Measurements from ENCODE around the gene SUN1. TPM values are rescaled to one million over a fixed set of nuclear protein-coding genes. Genes with fewer than 3 reads are reported as not detected.

SUN1 gene
- total and polyA plus RNA-seq, 2 donors (not counting 1 experiment from before 2014, with no cell fraction given) = 198 to 254 TPM

GRCh38 chr7:899806-900205 is 67.5 kb downstream of the SUN1 start:
- no peak for DNase-seq
- H3K27ac Mint-ChIP-seq = no peak overlapping the region
- Histone ChIP-seq H3K4me3 (ENCODE audit: control extremely low read depth in 1 of 5, extremely low read depth in 1 of 5, insufficient read depth in 1 of 5, low read depth in 2 of 5, low read length in 4 of 5) (no peak overlapping the region), H3K9ac (ENCODE audit: low read length) (no peak overlapping the region), H3K27me3 (replicated peaks in 1 of 4; ENCODE audit: control extremely low read depth in 1 of 4, control insufficient read depth in 3 of 4, insufficient read depth in 4 of 4, low read length in 3 of 4) (no peaks in the 10 kb centered on the region), H4K20me1 (ENCODE audit: control insufficient read depth, insufficient read depth, low read length, poor library complexity, severe bottlenecking) (peaks cover 7% of the 10 kb centered on the region), H2AFZ (ENCODE audit: insufficient read depth, low read depth, low read length, poor library complexity, severe bottlenecking) (no peak overlapping the region), H3K79me2 (ENCODE audit: control insufficient read depth, insufficient read depth, low read length) (no peaks in the 10 kb centered on the region), H3K36me3 (replicated peaks in 1 of 2; ENCODE audit: control extremely low read depth in 1 of 2, control insufficient read depth in 1 of 2, extremely low read depth in 1 of 2, insufficient read depth in 2 of 2, low read length in 1 of 2) (peaks cover 0 to 22% of the 10 kb centered on the region in 2 experiments), H3K4me1 (ENCODE audit: control insufficient read depth in 2 of 2, insufficient read depth in 2 of 2, low read length in 2 of 2) (peaks cover 0 to 5% of the 10 kb centered on the region in 2 donors), H3K9me3 (ENCODE audit: control extremely low read depth in 1 of 3, control insufficient read depth in 2 of 3, insufficient read depth in 1 of 3, low read length in 2 of 3) (no peaks in the 10 kb centered on the region), H3K4me2 (replicated peaks; ENCODE audit: low read depth, low read length, poor library complexity, severe bottlenecking) (no peak overlapping the region), H3K27ac (ENCODE audit: low read length in 2 of 2) (no peak overlapping the region)
- ATAC-seq (ENCODE audit: low read depth) = no peak
- H3K4me3 Mint-ChIP-seq = no peak overlapping the region
- no peaks in the 10 kb centered on the region for H3K9me3 Mint-ChIP-seq (ENCODE audit: insufficient read depth)
- H3K27me3 Mint-ChIP-seq = peaks cover 9% of the 10 kb centered on the region
- CTCF ChIA-PET = no interaction called here
- no peaks in the 10 kb centered on the region for H3K4me1 Mint-ChIP-seq
- 95% methylated on average over 16 of the region's 16 CpGs for WGBS (ENCODE audit: insufficient coverage)
- POLR2A ChIA-PET = no interaction called here
- TF ChIP-seq EZH2 (IDR thresholded peaks at IDR 0.05; ENCODE audit: borderline replicate concordance, insufficient read depth, low read depth, low read length, poor library complexity, severe bottlenecking) = no peak
- intact Hi-C loops (cut with micrococcal nuclease) = no loop called here

GRCh38 chr7:900331-901040 is 68.2 kb downstream of the SUN1 start:
- Mint-ChIP-seq H3K27ac (no peak overlapping the region), H3K9me3 (ENCODE audit: insufficient read depth) (no peaks in the 10 kb centered on the region), H3K4me3 (no peak overlapping the region), H3K27me3 (peaks cover 9% of the 10 kb centered on the region), H3K4me1 (no peaks in the 10 kb centered on the region)
- no peaks in the 10 kb centered on the region for H3K79me2 ChIP-seq (ENCODE audit: control insufficient read depth, insufficient read depth, low read length)
- H3K36me3 ChIP-seq (replicated peaks in 1 of 2; ENCODE audit: control extremely low read depth in 1 of 2, control insufficient read depth in 1 of 2, extremely low read depth in 1 of 2, insufficient read depth in 2 of 2, low read length in 1 of 2) = peaks cover 0 to 15% of the 10 kb centered on the region in 2 experiments
- intact Hi-C loops (cut with micrococcal nuclease) = no loop called here
- no peak for DNase-seq
- 86% methylated on average over 25 of the region's 26 CpGs for WGBS (ENCODE audit: insufficient coverage)
- no peak overlapping the region for H3K4me2 ChIP-seq (replicated peaks; ENCODE audit: low read depth, low read length, poor library complexity, severe bottlenecking)
- no peaks in the 10 kb centered on the region for H3K9me3 ChIP-seq (ENCODE audit: control extremely low read depth in 1 of 3, control insufficient read depth in 2 of 3, insufficient read depth in 1 of 3, low read length in 2 of 3)
- H4K20me1 ChIP-seq (ENCODE audit: control insufficient read depth, insufficient read depth, low read length, poor library complexity, severe bottlenecking) = peaks cover 7% of the 10 kb centered on the region
- no peak overlapping the region for H3K4me3 ChIP-seq (ENCODE audit: control extremely low read depth in 1 of 5, extremely low read depth in 1 of 5, insufficient read depth in 1 of 5, low read depth in 2 of 5, low read length in 4 of 5)
- no peak overlapping the region for H3K27ac ChIP-seq (ENCODE audit: low read length in 2 of 2)
- no peak for ATAC-seq (ENCODE audit: low read depth)
- peaks cover 0 to 5% of the 10 kb centered on the region in 2 donors for H3K4me1 ChIP-seq (ENCODE audit: control insufficient read depth in 2 of 2, insufficient read depth in 2 of 2, low read length in 2 of 2)
- no peaks in the 10 kb centered on the region for H3K27me3 ChIP-seq (replicated peaks in 1 of 4; ENCODE audit: control extremely low read depth in 1 of 4, control insufficient read depth in 3 of 4, insufficient read depth in 4 of 4, low read length in 3 of 4)
- TF ChIP-seq EZH2 (IDR thresholded peaks at IDR 0.05; ENCODE audit: borderline replicate concordance, insufficient read depth, low read depth, low read length, poor library complexity, severe bottlenecking) (no peak), CTCF (IDR thresholded peaks at IDR 0.05) (no peak)
- CTCF ChIA-PET = no interaction called here
- no peak overlapping the region for H2AFZ ChIP-seq (ENCODE audit: insufficient read depth, low read depth, low read length, poor library complexity, severe bottlenecking)
- no peak overlapping the region for H3K9ac ChIP-seq (ENCODE audit: low read length)
- POLR2A ChIA-PET = no interaction called here
